ENCODE results near the gene CD1D.

CD1D gene

GRCh38 chr1:158180741-158181576 lies at the start of gene CD1D:
TSS of gene CD1D (plus strand) at chr1:158180895. CDS start at chr1:158181102, 207 bp downstream.
- Histone ChIP-seq H3K4me1 (ENCODE audit: control insufficient read depth, insufficient read depth, low read length) (peaks cover 3% of the 10 kb centered on the region), H3K27me3 (ENCODE audit: control insufficient read depth, insufficient read depth, low read length) (peaks cover 44% of the 10 kb centered on the region), H3K9ac (ENCODE audit: low read length) (no peak within 1 kb of the TSS), H3K36me3 (ENCODE audit: control insufficient read depth, insufficient read depth, low read length) (no peaks in the 10 kb centered on the region), H3K4me3 (ENCODE audit: low read length) (no peak within 1 kb of the TSS), H3K9me3 (ENCODE audit: control insufficient read depth, low read length) (no peaks in the 10 kb centered on the region)

DNA sequence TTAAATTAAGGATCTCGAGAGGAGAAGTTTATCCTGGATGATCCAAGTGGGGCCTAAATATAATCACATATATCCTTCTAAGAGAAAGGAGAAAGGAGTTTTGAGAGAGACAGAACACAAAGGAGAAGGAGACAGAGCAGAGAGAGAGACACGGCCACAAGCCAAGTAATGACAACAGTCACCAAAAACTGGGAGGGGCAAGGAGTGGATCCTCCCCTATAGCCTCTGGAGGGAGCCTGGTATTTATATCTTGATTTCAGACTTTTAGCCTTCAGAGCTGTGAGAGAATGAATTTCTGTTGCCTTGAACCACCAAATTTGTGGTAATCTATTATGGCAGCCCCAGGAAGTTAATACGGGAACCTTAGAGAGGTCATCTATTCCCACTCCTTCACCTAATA lies 49.5 kb upstream of the CD1D start:
- Histone ChIP-seq H3K36me3 (ENCODE audit: control insufficient read depth, insufficient read depth, low read length) (no peaks in the 10 kb centered on the region), H3K9ac (ENCODE audit: low read length) (no peak overlapping the region), H3K27me3 (ENCODE audit: control insufficient read depth, insufficient read depth, low read length) (no peaks in the 10 kb centered on the region), H3K4me3 (ENCODE audit: low read length) (no peak overlapping the region), H3K9me3 (ENCODE audit: control insufficient read depth, low read length) (no peaks in the 10 kb centered on the region), H3K4me1 (ENCODE audit: control insufficient read depth, insufficient read depth, low read length) (no peaks in the 10 kb centered on the region)

GRCh38 chr1:158140764-158141192 lies 39.9 kb upstream of the CD1D start:
- Histone ChIP-seq H3K9me3 (ENCODE audit: control insufficient read depth, low read length) (no peaks in the 10 kb centered on the region), H3K27me3 (ENCODE audit: control insufficient read depth, insufficient read depth, low read length) (peaks cover 4% of the 10 kb centered on the region), H3K9ac (ENCODE audit: low read length) (no peak overlapping the region), H3K36me3 (ENCODE audit: control insufficient read depth, insufficient read depth, low read length) (no peaks in the 10 kb centered on the region), H3K4me1 (ENCODE audit: control insufficient read depth, insufficient read depth, low read length) (no peaks in the 10 kb centered on the region), H3K4me3 (ENCODE audit: low read length) (no peak overlapping the region)

GRCh38 chr1:158145173-158145719 lies 35.4 kb upstream of the CD1D start:
- Histone ChIP-seq H3K4me3 (ENCODE audit: low read length) (no peak overlapping the region), H3K9me3 (ENCODE audit: control insufficient read depth, low read length) (no peaks in the 10 kb centered on the region), H3K36me3 (ENCODE audit: control insufficient read depth, insufficient read depth, low read length) (no peaks in the 10 kb centered on the region), H3K27me3 (ENCODE audit: control insufficient read depth, insufficient read depth, low read length) (peaks cover 4% of the 10 kb centered on the region), H3K4me1 (ENCODE audit: control insufficient read depth, insufficient read depth, low read length) (no peaks in the 10 kb centered on the region), H3K9ac (ENCODE audit: low read length) (no peak overlapping the region)

DNA sequence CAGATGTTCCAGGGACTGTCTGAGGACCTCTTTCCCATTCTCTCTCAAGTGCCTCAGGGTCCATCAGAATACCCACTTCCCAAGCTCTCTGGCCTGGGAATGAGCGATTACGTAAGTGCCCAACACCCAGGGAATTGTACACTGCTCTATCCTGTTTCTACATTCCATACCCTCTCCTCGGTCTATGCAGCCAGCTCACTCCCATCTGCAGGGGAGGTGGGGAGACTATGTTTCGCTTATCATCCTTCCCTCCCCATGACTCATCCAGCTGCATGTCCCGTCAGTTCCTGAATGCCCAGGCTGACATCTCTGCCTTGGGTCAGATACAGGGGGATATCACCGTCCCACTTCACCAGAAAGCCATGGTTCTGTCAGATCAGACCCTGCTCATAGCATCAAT lies 34.5 kb upstream of the CD1D start:
- no peaks in the 10 kb centered on the region for H3K4me1 ChIP-seq (ENCODE audit: control insufficient read depth, insufficient read depth, low read length)
- no peak overlapping the region for H3K9ac ChIP-seq (ENCODE audit: low read length)
- H3K36me3 ChIP-seq (ENCODE audit: control insufficient read depth, insufficient read depth, low read length) = no peaks in the 10 kb centered on the region
- H3K9me3 ChIP-seq (ENCODE audit: control insufficient read depth, low read length) = no peaks in the 10 kb centered on the region
- H3K27me3 ChIP-seq (ENCODE audit: control insufficient read depth, insufficient read depth, low read length) = peaks cover 4% of the 10 kb centered on the region
- H3K4me3 ChIP-seq (ENCODE audit: low read length) = no peak overlapping the region

GRCh38 chr1:158146739-158147138 lies 34.0 kb upstream of the CD1D start:
- H3K27me3 ChIP-seq (ENCODE audit: control insufficient read depth, insufficient read depth, low read length) = peaks cover 4% of the 10 kb centered on the region
- H3K9me3 ChIP-seq (ENCODE audit: control insufficient read depth, low read length) = no peaks in the 10 kb centered on the region

GRCh38 chr1:158147401-158147800 lies 33.3 kb upstream of the CD1D start:
- Histone ChIP-seq H3K9ac (ENCODE audit: low read length) (no peak overlapping the region), H3K9me3 (ENCODE audit: control insufficient read depth, low read length) (no peaks in the 10 kb centered on the region), H3K27me3 (ENCODE audit: control insufficient read depth, insufficient read depth, low read length) (peaks cover 4% of the 10 kb centered on the region), H3K4me3 (ENCODE audit: low read length) (no peak overlapping the region), H3K36me3 (ENCODE audit: control insufficient read depth, insufficient read depth, low read length) (no peaks in the 10 kb centered on the region), H3K4me1 (ENCODE audit: control insufficient read depth, insufficient read depth, low read length) (no peaks in the 10 kb centered on the region)

More at GRCh38 chr1:158146739-158147138, 34.0 kb upstream of the CD1D start:
- no peaks in the 10 kb centered on the region for H3K4me1 ChIP-seq (ENCODE audit: control insufficient read depth, insufficient read depth, low read length)
- no peaks in the 10 kb centered on the region for H3K36me3 ChIP-seq (ENCODE audit: control insufficient read depth, insufficient read depth, low read length)
- H3K4me3 ChIP-seq (ENCODE audit: low read length) = no peak overlapping the region
- H3K9ac ChIP-seq (ENCODE audit: low read length) = no peak overlapping the region

- Histone ChIP-seq H3K4me1 (ENCODE audit: control insufficient read depth, insufficient read depth, low read length) (no peaks in the 10 kb centered on the region), H3K9ac (ENCODE audit: low read length) (no peak overlapping the region), H3K9me3 (ENCODE audit: control insufficient read depth, low read length) (no peaks in the 10 kb centered on the region), H3K27me3 (ENCODE audit: control insufficient read depth, insufficient read depth, low read length) (peaks cover 1% of the 10 kb centered on the region), H3K4me3 (ENCODE audit: low read length) (no peak overlapping the region), H3K36me3 (ENCODE audit: control insufficient read depth, insufficient read depth, low read length) (no peaks in the 10 kb centered on the region)
Observed at GRCh38 chr1:158147869-158148268, 32.8 kb upstream of the CD1D start.

DNA sequence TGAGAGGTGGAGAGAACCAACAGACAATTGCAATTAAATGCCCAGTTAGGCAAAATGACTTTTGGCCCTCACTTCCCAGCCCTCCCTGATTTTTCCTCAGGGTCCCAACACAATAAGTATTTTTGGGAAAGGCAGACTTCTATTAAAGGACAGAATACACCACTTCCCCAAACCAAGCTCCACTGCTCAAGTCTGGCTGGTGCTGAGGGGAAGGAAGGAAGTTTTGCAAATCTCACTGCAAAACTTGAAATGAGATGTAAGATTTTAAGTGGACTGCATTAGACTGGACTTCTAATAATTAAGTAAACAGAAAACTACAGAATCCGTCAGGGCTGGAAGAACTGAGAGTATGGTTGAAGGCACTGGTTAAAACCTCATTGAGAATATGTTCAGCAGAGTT lies 32.2 kb upstream of the CD1D start:
- no peaks in the 10 kb centered on the region for H3K27me3 ChIP-seq (ENCODE audit: control insufficient read depth, insufficient read depth, low read length)
- no peaks in the 10 kb centered on the region for H3K9me3 ChIP-seq (ENCODE audit: control insufficient read depth, low read length)
- H3K9ac ChIP-seq (ENCODE audit: low read length) = no peak overlapping the region
- H3K4me3 ChIP-seq (ENCODE audit: low read length) = no peak overlapping the region
- H3K36me3 ChIP-seq (ENCODE audit: control insufficient read depth, insufficient read depth, low read length) = no peaks in the 10 kb centered on the region
- no peaks in the 10 kb centered on the region for H3K4me1 ChIP-seq (ENCODE audit: control insufficient read depth, insufficient read depth, low read length)

DNA sequence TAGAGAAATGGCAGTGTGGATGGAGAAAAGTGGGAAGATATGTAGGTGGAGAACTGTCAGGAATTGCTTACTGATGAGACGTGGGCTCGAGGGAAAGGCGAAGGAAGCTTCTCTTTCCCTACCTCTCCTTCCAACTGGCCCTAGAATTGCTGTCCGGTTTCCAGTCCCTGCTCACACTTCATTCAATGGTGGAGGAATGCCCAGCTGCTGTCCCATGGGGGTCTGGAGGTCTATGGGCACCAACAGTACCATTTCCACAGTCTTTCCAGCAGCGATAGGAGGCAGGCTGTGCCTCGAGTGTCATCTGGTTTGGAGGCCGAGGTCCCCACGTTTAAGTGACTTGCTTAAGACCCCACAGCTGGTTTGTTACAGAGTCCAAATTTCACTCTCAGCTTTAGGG lies 31.5 kb upstream of the CD1D start:
- Histone ChIP-seq H3K9ac (ENCODE audit: low read length) (no peak overlapping the region), H3K4me1 (ENCODE audit: control insufficient read depth, insufficient read depth, low read length) (no peaks in the 10 kb centered on the region), H3K36me3 (ENCODE audit: control insufficient read depth, insufficient read depth, low read length) (no peaks in the 10 kb centered on the region), H3K27me3 (ENCODE audit: control insufficient read depth, insufficient read depth, low read length) (no peaks in the 10 kb centered on the region), H3K9me3 (ENCODE audit: control insufficient read depth, low read length) (no peaks in the 10 kb centered on the region), H3K4me3 (ENCODE audit: low read length) (no peak overlapping the region)

- Histone ChIP-seq H3K36me3 (ENCODE audit: control insufficient read depth, insufficient read depth, low read length) (no peaks in the 10 kb centered on the region), H3K4me1 (ENCODE audit: control insufficient read depth, insufficient read depth, low read length) (no peaks in the 10 kb centered on the region), H3K27me3 (ENCODE audit: control insufficient read depth, insufficient read depth, low read length) (no peaks in the 10 kb centered on the region), H3K9ac (ENCODE audit: low read length) (no peak overlapping the region), H3K9me3 (ENCODE audit: control insufficient read depth, low read length) (no peaks in the 10 kb centered on the region), H3K4me3 (ENCODE audit: low read length) (no peak overlapping the region)
Observed at GRCh38 chr1:158149577-158150269, 31.0 kb upstream of the CD1D start.

GRCh38 chr1:158150523-158150922 lies 30.2 kb upstream of the CD1D start:
- H3K4me3 ChIP-seq (ENCODE audit: low read length) = no peak overlapping the region
- H3K9me3 ChIP-seq (ENCODE audit: control insufficient read depth, low read length) = no peaks in the 10 kb centered on the region
- H3K9ac ChIP-seq (ENCODE audit: low read length) = no peak overlapping the region
- H3K4me1 ChIP-seq (ENCODE audit: control insufficient read depth, insufficient read depth, low read length) = no peaks in the 10 kb centered on the region
- H3K27me3 ChIP-seq (ENCODE audit: control insufficient read depth, insufficient read depth, low read length) = no peaks in the 10 kb centered on the region
- H3K36me3 ChIP-seq (ENCODE audit: control insufficient read depth, insufficient read depth, low read length) = no peaks in the 10 kb centered on the region
